RWPE1 (cell line): ENCODE data around the gene PEX11G.

Source experiments
- CTCF ChIA-PET: fragments of 350-600 bp; sonication (Branson Sonifier 250); formaldehyde crosslinking; extraction: SDS; loops from one replicate; lab custom pipeline; 2021; lab: Yijun Ruan, JAX
- POLR2A ChIA-PET: fragments of 400-600 bp; formaldehyde crosslinking; extraction: SDS; loops from one replicate; lab custom pipeline; 2020; ENCODE audit warnings: antibody characterized with exemption; ENCODE audit not compliant: low non-redundant PET; lab: Yijun Ruan, JAX
- DNase-seq: peaks from one replicate; pipeline ENCODE4 v3.0.0; 2012; ENCODE audit warnings: low spot score
- H3K27ac ChIP-seq: fragments of 450-650 bp; 2 replicates; pipeline ENCODE4 v1.5.1; 2017
- TF ChIP-seq, protein P1 (sequence below): fragments of 450-650 bp; conservative IDR thresholded peaks from 2 replicates; pipeline ENCODE4 v1.5.1; 2017; ENCODE audit warnings: low read depth, mild to moderate bottlenecking

PEX11G gene

GRCh38 chr19:7533281-7533885, 44.5 kb upstream of the PEX11G start:
- CTCF ChIA-PET = interaction anchor here (0.7 kb wide), 1 partner anchor 179 kb away, joined by 4 read pairs; no protein-coding TSS in a partner anchor
- peak overlapping the region; percentile 84 for H3K27ac ChIP-seq
- POLR2A ChIA-PET = no interaction called here
- TF ChIP-seq, protein P1, sequence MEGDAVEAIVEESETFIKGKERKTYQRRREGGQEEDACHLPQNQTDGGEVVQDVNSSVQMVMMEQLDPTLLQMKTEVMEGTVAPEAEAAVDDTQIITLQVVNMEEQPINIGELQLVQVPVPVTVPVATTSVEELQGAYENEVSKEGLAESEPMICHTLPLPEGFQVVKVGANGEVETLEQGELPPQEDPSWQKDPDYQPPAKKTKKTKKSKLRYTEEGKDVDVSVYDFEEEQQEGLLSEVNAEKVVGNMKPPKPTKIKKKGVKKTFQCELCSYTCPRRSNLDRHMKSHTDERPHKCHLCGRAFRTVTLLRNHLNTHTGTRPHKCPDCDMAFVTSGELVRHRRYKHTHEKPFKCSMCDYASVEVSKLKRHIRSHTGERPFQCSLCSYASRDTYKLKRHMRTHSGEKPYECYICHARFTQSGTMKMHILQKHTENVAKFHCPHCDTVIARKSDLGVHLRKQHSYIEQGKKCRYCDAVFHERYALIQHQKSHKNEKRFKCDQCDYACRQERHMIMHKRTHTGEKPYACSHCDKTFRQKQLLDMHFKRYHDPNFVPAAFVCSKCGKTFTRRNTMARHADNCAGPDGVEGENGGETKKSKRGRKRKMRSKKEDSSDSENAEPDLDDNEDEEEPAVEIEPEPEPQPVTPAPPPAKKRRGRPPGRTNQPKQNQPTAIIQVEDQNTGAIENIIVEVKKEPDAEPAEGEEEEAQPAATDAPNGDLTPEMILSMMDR = no peak
- DNase-seq = no peak

GRCh38 chr19:7529610-7530490, 41.0 kb upstream of the PEX11G start:
- ChIA-PET POLR2A (no interaction called here), CTCF (no interaction called here)
- no peak overlapping the region for H3K27ac ChIP-seq
- TF ChIP-seq, protein P1 = no peak
- DNase-seq = no peak

GRCh38 chr19:7529246-7529600, 40.4 kb upstream of the PEX11G start:
- ChIA-PET CTCF (interaction anchor here (0.5 kb wide), 1 partner anchor 586 kb away, joined by 4 read pairs; no protein-coding TSS in a partner anchor), POLR2A (no interaction called here)
- H3K27ac ChIP-seq = no peak overlapping the region
- DNase-seq = no peak
- TF ChIP-seq, protein P1 = no peak

DNA sequence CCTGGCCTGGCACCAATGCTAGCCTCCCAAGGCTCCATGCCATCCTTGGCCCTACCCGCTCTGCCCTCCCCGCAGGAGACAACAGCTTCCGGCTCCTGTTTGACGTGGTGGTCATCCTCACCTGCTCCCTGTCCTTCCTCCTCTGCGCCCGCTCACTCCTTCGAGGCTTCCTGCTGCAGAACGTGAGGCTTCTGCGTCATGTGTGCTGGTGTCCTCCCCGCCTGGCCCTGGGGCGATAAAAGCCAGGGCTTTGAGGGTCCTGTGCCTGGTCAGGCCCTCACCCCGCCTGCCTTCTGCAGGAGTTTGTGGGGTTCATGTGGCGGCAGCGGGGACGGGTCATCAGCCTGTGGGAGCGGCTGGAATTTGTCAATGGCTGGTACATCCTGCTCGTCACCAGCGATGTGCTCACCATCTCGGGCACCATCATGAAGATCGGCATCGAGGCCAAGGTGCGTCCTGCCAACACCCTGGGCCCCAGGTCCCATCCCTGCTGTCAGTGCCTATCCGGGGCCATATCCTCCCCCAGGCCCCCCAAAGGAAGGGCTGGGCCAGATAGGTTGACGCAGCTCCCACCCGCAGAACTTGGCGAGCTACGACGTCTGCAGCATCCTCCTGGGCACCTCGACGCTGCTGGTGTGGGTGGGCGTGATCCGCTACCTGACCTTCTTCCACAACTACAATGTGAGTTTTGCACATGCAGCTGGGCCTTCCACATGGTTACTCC, 39.8 kb upstream of the PEX11G start:
- POLR2A ChIA-PET = no interaction called here

GRCh38 chr19:7528192-7528519, 39.3 kb upstream of the PEX11G start:
- ChIA-PET CTCF (no interaction called here), POLR2A (no interaction called here)
- TF ChIP-seq, protein P1 = no peak
- DNase-seq = no peak
- no peak overlapping the region for H3K27ac ChIP-seq

More for the DNA sequence above, 39.8 kb upstream of the PEX11G start:
- no peak for DNase-seq
- TF ChIP-seq, protein P1 = no peak
- CTCF ChIA-PET = interaction anchor here (0.5 kb wide), 1 partner anchor 586 kb away, joined by 4 read pairs; no protein-coding TSS in a partner anchor
- H3K27ac ChIP-seq = no peak overlapping the region
